K562 (cell line): Measurements from ENCODE around the gene SLC4A1. TPM values are rescaled to one million over a fixed set of nuclear protein-coding genes. Genes with fewer than 3 reads are reported as not detected.
A peak's percentile ranks its signal among the peaks of the same experiment; 100 is the strongest.

Source experiments
- ATAC-seq: fragments of 200-7000 bp; cut with Tn5 transposase; 3 replicates; pipeline ENCODE4 v1.9.1; 2020; ENCODE audit warnings: moderate library complexity
- BruUV-seq: library from RNA; stranded (reverse); fragments of 400-500 nt; replicated peaks from 2 replicates; lab custom pipeline; 2021; lab: Mats Ljungman, UMichigan
- CTCF ChIA-PET: fragments of 300-600 bp; formaldehyde crosslinking; extraction: SDS; loops from one replicate; lab custom pipeline; 2021; ENCODE audit warnings: low intra/inter-chr PET ratio; lab: Yijun Ruan, JAX
- POLR2A ChIA-PET: fragments of 300-600, 350-650 bp; sonication (Branson Sonifier 250); formaldehyde crosslinking; extraction: SDS; loops from one replicate; lab custom pipeline; 2021; ENCODE audit warnings: antibody characterized with exemption, inconsistent platforms; lab: Yijun Ruan, JAX
- DNase-seq, 4 experiments: peaks; one replicate each; pipeline versions ENCODE4 v3.0.0 to v3.0.0-alpha.2; 2011 to 2018; ENCODE audit warnings: low spot score in 3 of 4, mixed read lengths in 3 of 4; ENCODE audit errors: extremely low read depth in 1 of 4
- FAIRE-seq: peaks from 2 replicates; lab custom pipeline; 2011; peaks lifted over from hg19 to GRCh38; lab: Jason Lieb, UNC
- H2AFZ ChIP-seq: 2 replicates; pipeline ENCODE4 v1.6.0; 2011; ENCODE audit warnings: low read depth, low read length, control low read depth, inconsistent platforms
- H3K27ac ChIP-seq: fragments of 200-600 bp; 3 replicates; pipeline ENCODE4 v1.8.0; 2011; ENCODE audit warnings: low read depth, mild to moderate bottlenecking, control low read depth, inconsistent platforms, low read length, moderate library complexity, mixed read lengths; ENCODE audit errors: extremely low read depth
- H3K27me3 ChIP-seq, 2 experiments: fragments of 300-600 bp in 1 of 2; 2 replicates in 1 of 2; 3 replicates in 1 of 2; pipeline versions ENCODE4 v1.6.0 to v1.8.0; 2011; ENCODE audit warnings: inconsistent platforms in 2 of 2, low read length in 2 of 2, mild to moderate bottlenecking in 1 of 2, mixed read lengths in 1 of 2, moderate library complexity in 1 of 2; ENCODE audit not compliant: control insufficient read depth in 2 of 2, insufficient read depth in 2 of 2
- H3K36me3 ChIP-seq: fragments of 300-600 bp; 3 replicates; pipeline ENCODE4 v1.8.0; 2011; ENCODE audit warnings: mild to moderate bottlenecking, low read length, inconsistent platforms; ENCODE audit not compliant: control insufficient read depth, insufficient read depth
- H3K4me1 ChIP-seq, 2 experiments: fragments of 200-600 bp in 1 of 2; replicated peaks in 1 of 2; 2 replicates in 1 of 2; 3 replicates in 1 of 2; pipeline versions ENCODE4 v1.5.1 to v1.8.0; 2011; ENCODE audit warnings: inconsistent platforms in 2 of 2, low read length in 2 of 2, mild to moderate bottlenecking in 1 of 2, mixed read lengths in 1 of 2, moderate library complexity in 1 of 2; ENCODE audit not compliant: control insufficient read depth in 2 of 2, insufficient read depth in 2 of 2
- H3K4me2 ChIP-seq: 2 replicates; pipeline ENCODE4 v1.6.1; 2011; ENCODE audit warnings: low read length, control low read depth, inconsistent platforms, mixed read lengths; ENCODE audit not compliant: insufficient read depth
- H3K4me3 ChIP-seq: fragments of 200-600 bp; sonication (generic), shearing (Covaris generic); 2 replicates; pipeline ENCODE4 v1.5.1; 2016; ENCODE audit warnings: control low read depth, inconsistent platforms
- H3K79me2 ChIP-seq: fragments of 200-600 bp; 3 replicates; pipeline ENCODE4 v1.8.0; 2011; ENCODE audit warnings: low read length, inconsistent platforms; ENCODE audit not compliant: control insufficient read depth, insufficient read depth
- H3K9ac ChIP-seq, 2 experiments: 2 replicates each; pipeline versions ENCODE4 v1.6.0 to v1.6.1; 2011; ENCODE audit warnings: low read depth in 2 of 2, low read length in 2 of 2, control low read depth in 1 of 2, inconsistent platforms in 1 of 2, mild to moderate bottlenecking in 1 of 2, mixed read lengths in 1 of 2; ENCODE audit not compliant: insufficient read depth in 1 of 2
- H3K9me1 ChIP-seq: one replicate; pipeline ENCODE4 v1.6.0; 2011; ENCODE audit warnings: inconsistent platforms, mild to moderate bottlenecking, low read length, moderate library complexity; ENCODE audit not compliant: control insufficient read depth, insufficient read depth
- H3K9me3 ChIP-seq: replicated peaks from 2 replicates; pipeline ENCODE4 v1.5.1; 2011; ENCODE audit warnings: low read depth, low read length, inconsistent platforms; ENCODE audit not compliant: control insufficient read depth, insufficient read depth
- H4K20me1 ChIP-seq: replicated peaks from 2 replicates; pipeline ENCODE4 v1.6.1; 2011; ENCODE audit warnings: low read length, inconsistent platforms, mixed read lengths; ENCODE audit not compliant: control insufficient read depth, insufficient read depth
- ATF3 ChIP-seq, 2 experiments: fragments of 450-650 bp in 1 of 2; sonication (generic) in 1 of 2; formaldehyde crosslinking in 1 of 2; IDR thresholded peaks in 1 of 2; conservative IDR thresholded peaks in 1 of 2; 2 replicates each; pipeline versions ENCODE4 v1.6.1 to v1.8.1; 2016 to 2023; ENCODE audit warnings: mild to moderate bottlenecking in 2 of 2, moderate library complexity in 2 of 2, inconsistent platforms in 1 of 2, missing genetic modification reagents in 1 of 2
- GTF2F1 ChIP-seq: IDR thresholded peaks from 2 replicates; pipeline ENCODE4 v1.6.1; 2011; ENCODE audit warnings: low read depth, low read length, improper control_type of control experiment
- JUND ChIP-seq, 2 experiments: IDR thresholded peaks; 2 replicates in 1 of 2; 3 replicates in 1 of 2; pipeline ENCODE4 v1.6.1; 2011; ENCODE audit warnings: borderline replicate concordance in 2 of 2, low read depth in 2 of 2, low read length in 2 of 2, improper control_type of control experiment in 1 of 2, missing biosample characterization in 1 of 2, missing genetic modification characterization in 1 of 2, missing genetic modification reagents in 1 of 2
- KDM1A ChIP-seq, 2 experiments: fragments of 450-650 bp; IDR thresholded peaks; 2 replicates each; pipeline ENCODE4 v1.6.1; 2016; ENCODE audit warnings: mild to moderate bottlenecking in 2 of 2
- MYBL2 ChIP-seq, 2 experiments: fragments of 450-650 bp in 1 of 2; sonication (generic) in 1 of 2; formaldehyde crosslinking in 1 of 2; IDR thresholded peaks; 2 replicates each; pipeline versions ENCODE4 v1.6.1 to v1.8.1; 2017 to 2022; ENCODE audit warnings: borderline replicate concordance in 1 of 2, inconsistent platforms in 1 of 2, low read depth in 1 of 2, mild to moderate bottlenecking in 1 of 2, missing genetic modification reagents in 1 of 2, moderate library complexity in 1 of 2
- NFIC ChIP-seq: fragments of 450-650 bp; IDR thresholded peaks from 2 replicates; pipeline ENCODE4 v1.6.1; 2017; ENCODE audit warnings: mild to moderate bottlenecking, inconsistent platforms
- NR2C2 ChIP-seq, 2 experiments: fragments of 200-800 bp in 1 of 2; sonication (Bioruptor generic) in 1 of 2; sonication (generic) in 1 of 2; formaldehyde crosslinking in 1 of 2; IDR thresholded peaks; 2 replicates each; pipeline versions ENCODE4 v1.6.1 to v1.8.0; 2016 to 2022; ENCODE audit warnings: mild to moderate bottlenecking in 1 of 2, missing compliant biosample characterization in 1 of 2, missing genetic modification characterization in 1 of 2, missing genetic modification reagents in 1 of 2
- NUFIP1 ChIP-seq: fragments of 450-650 bp; IDR thresholded peaks from 2 replicates; pipeline ENCODE4 v1.6.1; 2018; ENCODE audit not compliant: partially characterized antibody
- PTTG1 ChIP-seq: fragments of 450-650 bp; IDR thresholded peaks from 2 replicates; pipeline ENCODE4 v1.6.1; 2016; ENCODE audit warnings: low read depth, mild to moderate bottlenecking, missing genetic modification characterization, missing compliant biosample characterization
- RCOR1 ChIP-seq, 2 experiments: IDR thresholded peaks; 2 replicates each; pipeline ENCODE4 v1.6.1; 2012; ENCODE audit warnings: low read depth in 2 of 2, low read length in 2 of 2, borderline replicate concordance in 1 of 2, improper control_type of control experiment in 1 of 2
- SMARCE1 ChIP-seq: fragments of 450-650 bp; IDR thresholded peaks from 2 replicates; pipeline ENCODE4 v1.7.1; 2016; ENCODE audit warnings: mild to moderate bottlenecking
- SP1 ChIP-seq: sonication (generic); formaldehyde crosslinking; IDR thresholded peaks from 2 replicates; pipeline ENCODE4 v1.8.1; 2022; ENCODE audit warnings: mild to moderate bottlenecking, missing genetic modification reagents
- TCF3 ChIP-seq: sonication (generic); formaldehyde crosslinking; IDR thresholded peaks from 2 replicates; pipeline ENCODE4 v1.4.0; 2020; ENCODE audit warnings: mild to moderate bottlenecking, missing genetic modification reagents
- ZNF592 ChIP-seq: fragments of 450-650 bp; IDR thresholded peaks from 2 replicates; pipeline ENCODE4 v1.6.1; 2017; ENCODE audit warnings: antibody characterized with exemption, mild to moderate bottlenecking
- ZNF695 ChIP-seq: fragments of 450-650 bp; formaldehyde crosslinking; IDR thresholded peaks from 2 replicates; pipeline ENCODE4 v1.4.0; 2020; ENCODE audit warnings: mild to moderate bottlenecking, moderate library complexity
- WGBS: fragments of 100-300 bp; shearing (Covaris generic); methylation state at CpG from one replicate; pipeline ENCODE4 v1.1.6; 2016; ENCODE audit warnings: low coverage, mixed read lengths; ENCODE audit not compliant: insufficient coverage; ENCODE audit errors: missing lambda C conversion rate; 5-methylcytosine and 5-hydroxymethylcytosine counted together
- in situ Hi-C: fragments of 300-500 bp; cut with MboI; formaldehyde crosslinking; loops from 4 replicates; pipeline ENCODE4 v1.15.0; 2018; ENCODE audit warnings: inconsistent platforms, mixed read lengths
- intact Hi-C: fragments of 100-400 bp; cut with micrococcal nuclease; formaldehyde crosslinking; loops from 2 replicates; pipeline ENCODE4 v1.14.2; 2022
- polyA plus RNA-seq, 8 experiments: library from polyadenylated mRNA; depleted of rRNA in 4 of 8; stranded (reverse) in 5 of 8; unstranded in 3 of 8; fragments of >200 nt; fragmentation: Nextera tagmentation in 2 of 8; fragmentation: Illumina TruSeq in 1 of 8; extraction: Ambion mirVana in 2 of 8; extraction: Trizol in 1 of 8; gene quantifications; 2 replicates each; pipeline versions ENCODE4 v1.2.1 to v1.2.3, GENCODE V29; 2011 to 2014; ENCODE audit warnings: inconsistent platforms in 1 of 8, missing spikeins in 1 of 8
- total RNA-seq, 7 experiments: library from RNA; depleted of rRNA in 6 of 7; stranded (reverse); fragments of >200 nt in 6 of 7; fragmentation: Illumina TruSeq in 2 of 7; extraction: Trizol in 2 of 7; gene quantifications; 2 replicates each; pipeline versions ENCODE4 v1.2.1 to v1.2.3, GENCODE V29; 2011 to 2021; ENCODE audit warnings: low replicate concordance in 1 of 7

Gene SLC4A1
- total and polyA plus RNA-seq, 9 of the 15 experiments (the other 6 are each of a cell fraction or from before 2014, with no cell fraction given): 0.14 to 1.00 (median 0.53) TPM

- no peaks in the 10 kb centered on the region for H3K9me1 ChIP-seq
- FAIRE-seq (peak; percentile 97), ATAC-seq (0 out of 3 replicates have a peak, but pooled peaks have one; percentile 2), DNase-seq (peak in 3 of 4 experiments; percentile 27 to 80 (median 51))
- H3K4me1 ChIP-seq: peaks cover 31% of the 10 kb centered on the region in 2 experiments
- no peaks in the 10 kb centered on the region for H3K27me3 ChIP-seq
- H3K79me2 ChIP-seq: no peaks in the 10 kb centered on the region; the same call in 2 of the 3 replicates
- no peak overlapping the region for H3K9ac ChIP-seq
- H3K9me3 ChIP-seq: no peaks in the 10 kb centered on the region
- BruUV-seq: no TSS peak
- peaks cover 30% of the 10 kb centered on the region for H3K36me3 ChIP-seq
- H3K27ac ChIP-seq: no peak overlapping the region
- ChIA-PET CTCF (interaction anchor here (1.5 kb wide), 1 partner anchor 127 kb away, joined by 4 read pairs; no protein-coding TSS in a partner anchor), POLR2A (interaction anchor here (0.7 to 2.3 kb wide), 6 partner anchors 9 to 171 kb away, joined by 3 to 11 read pairs (median 4); partner anchors contain the start of gene TMUB2)
- in situ Hi-C loops (loop anchor here (5.0 kb wide), 1 partner anchor 313 kb away; no protein-coding TSS in a partner anchor), intact Hi-C loops (no loop called here)
- no peak overlapping the region for H3K4me3 ChIP-seq
- WGBS: 10% methylated on average over 5 of the region's 5 CpGs
- H3K4me2 ChIP-seq: peak overlapping the region; percentile 22; the same call in 1 of the 2 replicates
- H4K20me1 ChIP-seq: no peaks in the 10 kb centered on the region; the same call in 1 of the 2 replicates
- H2AFZ ChIP-seq: no peak overlapping the region
- TF ChIP-seq NR2C2 (CRISPR knock-in tag; IDR thresholded peaks at IDR 0.05) (peak; percentile 85), NR2C2 (tag; IDR thresholded peaks at IDR 0.05) (peak; percentile 97), KDM1A (IDR thresholded peaks at IDR 0.05) (peak; percentile 42 to 55; a peak in 2 of 4 replicates), SMARCE1 (peak; percentile 64), ATF3 (IDR thresholded peaks at IDR 0.05) (peak; percentile 85), ATF3 (CRISPR knock-in tag; conservative IDR thresholded peaks at IDR 0.05) (no peak), PTTG1 (tag) (no peak), RCOR1 (IDR thresholded peaks at IDR 0.05; ENCODE audit: borderline replicate concordance in 1 of 2, low read depth in 2 of 2, low read length in 2 of 2) (peak in 1 of 2 experiments; percentile 90; a peak in 2 of 4 replicates), SP1 (CRISPR knock-in tag) (0 out of 2 replicates have a peak, but pooled peaks have one; percentile 6), NFIC (peak; percentile 52), TCF3 (CRISPR knock-in tag) (peak; percentile 10; the same call in 1 of the 2 replicates), JUND (IDR thresholded peaks at IDR 0.05; ENCODE audit: borderline replicate concordance, low read depth, low read length) (peak; percentile 97), JUND (tag; IDR thresholded peaks at IDR 0.05; ENCODE audit: borderline replicate concordance, low read depth, low read length) (peak; percentile 93; the same call in 2 of the 3 replicates), ZNF695 (CRISPR knock-in tag) (no peak), MYBL2 (IDR thresholded peaks at IDR 0.05; ENCODE audit: low read depth) (no peak), MYBL2 (CRISPR knock-in tag; IDR thresholded peaks at IDR 0.05; ENCODE audit: borderline replicate concordance) (no peak), NUFIP1 (no peak), ZNF592 (0 out of 2 replicates have a peak, but pooled peaks have one; percentile 16), GTF2F1 (no peak)
Measured at GRCh38 chr17:44204441-44204882, 63.5 kb downstream of the SLC4A1 start.
